Skin epidermis (tissue), 12 donors: ENCODE results near the gene FOXK2.

Experiments
- H3K27ac ChIP-seq, 21 experiments: fragments of 200-600 bp; sonication (generic) in 11 of 21; one replicate each; pipeline ENCODE4 v1.5.0; 2020; ENCODE audit warnings: mild to moderate bottlenecking in 3 of 21, inconsistent platforms in 2 of 21, moderate library complexity in 2 of 21
- H3K4me3 ChIP-seq, 7 experiments: fragments of 200-600 bp; sonication (generic) in 2 of 7; one replicate each; pipeline ENCODE4 v1.5.0; 2020; ENCODE audit warnings: inconsistent platforms in 2 of 7, mild to moderate bottlenecking in 2 of 7, moderate library complexity in 1 of 7

The FOXK2 gene

DNA sequence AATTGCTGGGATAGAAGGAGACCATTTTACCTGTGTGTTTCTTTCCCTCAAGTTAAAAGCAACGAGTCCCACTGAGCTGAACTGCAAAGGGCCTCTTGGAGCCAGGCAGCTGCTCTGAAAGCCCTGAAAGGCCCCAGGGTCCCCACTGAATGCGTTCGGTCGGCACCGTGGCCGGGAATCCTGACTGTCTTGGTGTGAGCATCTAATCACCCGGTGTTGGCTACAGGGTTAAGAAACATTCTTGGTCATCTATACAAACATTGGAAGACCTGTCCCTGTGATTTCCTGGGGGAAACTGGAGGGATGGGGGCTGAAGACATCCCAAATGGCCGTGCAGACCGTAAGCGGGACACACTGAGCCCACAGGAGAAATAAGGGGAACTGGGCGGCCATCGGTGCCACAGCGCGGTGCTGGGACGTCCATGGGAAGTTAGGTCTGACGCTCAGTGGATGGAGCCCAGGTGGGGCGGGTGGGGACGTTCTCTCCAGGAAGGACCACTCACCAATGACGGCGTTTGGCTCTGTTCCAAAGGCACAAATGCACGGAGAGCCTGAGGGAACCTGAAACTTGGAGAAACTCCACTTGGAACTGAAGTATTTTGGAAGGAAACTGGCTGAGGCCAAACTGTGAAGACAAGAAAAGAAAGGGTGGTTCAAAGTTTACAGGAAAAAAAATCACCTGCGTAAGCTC is 96.6 kb downstream of the FOXK2 start:
- Histone ChIP-seq H3K4me3 (no peak overlapping the region), H3K27ac (no peak overlapping the region)

- Histone ChIP-seq H3K27ac (no peak overlapping the region), H3K4me3 (no peak overlapping the region)
Observed at GRCh38 chr17:82619211-82619610, 99.7 kb downstream of the FOXK2 start.

GRCh38 chr17:82619641-82620040 is 100.1 kb downstream of the FOXK2 start:
- H3K27ac ChIP-seq = no peak overlapping the region
- no peak overlapping the region for H3K4me3 ChIP-seq

- Histone ChIP-seq H3K27ac (no peak overlapping the region), H3K4me3 (no peak overlapping the region)
Observed at GRCh38 chr17:82623707-82624106, 104.2 kb downstream of the FOXK2 start.

- peak overlapping the region in 5 of 21 experiments; percentile 10 to 35 (median 17) for H3K27ac ChIP-seq
Observed at GRCh38 chr17:82627405-82627804, 107.9 kb downstream of the FOXK2 start.

GRCh38 chr17:82629748-82630147 is 110.2 kb downstream of the FOXK2 start:
- H3K4me3 ChIP-seq = no peak overlapping the region
- H3K27ac ChIP-seq = no peak overlapping the region

More at GRCh38 chr17:82627405-82627804, 107.9 kb downstream of the FOXK2 start:
- no peak overlapping the region for H3K4me3 ChIP-seq

GRCh38 chr17:82630212-82630611 is 110.7 kb downstream of the FOXK2 start:
- H3K4me3 ChIP-seq = no peak overlapping the region
- H3K27ac ChIP-seq = no peak overlapping the region

GRCh38 chr17:82631544-82631943 is 112.0 kb downstream of the FOXK2 start:
- H3K4me3 ChIP-seq = no peak overlapping the region
- no peak overlapping the region for H3K27ac ChIP-seq

- Histone ChIP-seq H3K27ac (no peak overlapping the region), H3K4me3 (no peak overlapping the region)
Observed at GRCh38 chr17:82632451-82632850, 112.9 kb downstream of the FOXK2 start.

GRCh38 chr17:82633343-82633742 is 113.8 kb downstream of the FOXK2 start:
- Histone ChIP-seq H3K27ac (no peak overlapping the region), H3K4me3 (no peak overlapping the region)

- Histone ChIP-seq H3K4me3 (no peak overlapping the region), H3K27ac (peak overlapping the region in 11 of 21 experiments; percentile 1 to 72 (median 34))
Observed at GRCh38 chr17:82636626-82637598, 117.4 kb downstream of the FOXK2 start.

GRCh38 chr17:82638183-82638773 is 118.7 kb downstream of the FOXK2 start:
- no peak overlapping the region for H3K27ac ChIP-seq
- no peak overlapping the region for H3K4me3 ChIP-seq

DNA sequence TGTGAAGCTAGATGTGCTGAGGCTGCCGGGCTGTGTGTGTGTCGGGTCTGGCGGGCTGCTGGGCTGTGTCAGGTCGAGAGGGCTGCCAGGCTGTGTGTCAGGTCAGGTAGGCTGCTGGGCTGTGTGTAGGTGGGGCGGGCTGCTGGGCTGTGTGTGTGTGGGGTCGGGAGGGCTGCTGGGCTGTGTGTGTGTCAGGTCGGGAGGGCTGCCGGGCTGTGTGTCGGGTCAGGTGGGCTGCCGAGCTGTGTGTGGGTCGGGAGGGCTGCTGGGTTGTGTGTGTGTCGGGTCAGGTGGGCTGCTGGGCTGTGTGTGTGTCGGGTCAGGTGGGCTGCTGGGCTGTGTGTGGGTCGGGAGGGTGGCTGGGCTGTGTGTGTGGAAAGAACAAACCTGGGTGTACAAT is 120.1 kb downstream of the FOXK2 start:
- H3K27ac ChIP-seq = peak overlapping the region in 2 of 21 experiments; percentile 10 to 20
- H3K4me3 ChIP-seq = no peak overlapping the region

DNA sequence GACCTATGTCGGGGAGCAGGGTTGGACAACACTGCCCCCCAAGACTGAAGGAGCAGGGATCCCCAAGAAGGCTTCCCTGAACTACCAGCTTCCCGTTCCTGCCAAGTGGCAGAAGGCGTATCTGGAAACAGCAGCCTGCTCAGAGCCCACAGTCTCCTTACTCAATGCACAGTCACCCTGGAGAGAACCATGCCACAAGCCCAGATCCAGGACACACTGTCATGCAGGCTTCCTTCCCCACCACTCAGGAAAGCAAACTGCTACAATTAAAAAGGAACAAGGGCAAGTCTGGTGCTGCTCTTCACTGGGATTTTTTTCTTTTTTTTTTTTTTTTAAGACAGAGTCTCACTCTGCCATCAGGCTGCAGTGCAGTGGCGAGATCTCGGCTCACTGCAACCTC is 120.5 kb downstream of the FOXK2 start:
- H3K27ac ChIP-seq = peak overlapping the region in 1 of 21 experiments; percentile 20
- H3K4me3 ChIP-seq = no peak overlapping the region

DNA sequence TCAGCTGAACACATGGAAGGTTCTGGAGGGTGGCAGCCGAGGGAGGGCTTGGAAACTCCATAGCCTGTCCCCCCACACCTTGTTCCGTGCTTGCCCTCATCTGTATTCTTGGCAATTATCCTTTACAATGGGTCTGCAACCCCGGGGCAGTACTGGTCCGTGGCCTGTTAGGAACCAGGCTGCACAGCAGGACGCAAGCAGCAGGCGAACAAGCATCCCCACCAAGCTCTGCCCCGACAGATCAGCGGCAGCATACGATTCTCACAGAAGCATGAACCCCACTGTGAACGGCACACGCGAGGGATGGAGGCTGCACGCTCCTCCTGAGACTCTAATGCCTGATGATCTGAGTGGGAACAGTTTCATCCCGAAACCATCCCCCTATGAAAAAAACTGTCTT is 122.5 kb downstream of the FOXK2 start:
- Histone ChIP-seq H3K27ac (no peak overlapping the region), H3K4me3 (no peak overlapping the region)

DNA sequence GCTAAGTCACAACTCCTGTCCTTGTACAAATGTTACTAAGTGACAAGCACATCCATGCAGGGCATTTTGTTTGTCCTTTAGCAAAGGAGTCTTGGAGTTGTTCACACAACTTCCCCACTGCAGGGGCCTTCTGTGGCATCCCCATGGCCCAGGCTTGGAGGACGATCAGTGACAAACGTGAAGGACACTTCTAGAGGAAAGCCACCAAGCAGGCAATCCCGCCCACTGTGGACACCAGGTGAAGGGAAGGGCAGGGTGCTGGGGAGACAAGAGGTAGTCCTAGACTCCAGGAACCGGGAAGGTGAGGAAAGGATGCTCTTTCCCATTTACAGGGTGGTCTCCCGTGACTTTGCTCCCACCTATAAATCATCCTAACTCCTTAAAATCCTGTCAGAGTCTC is 124.6 kb downstream of the FOXK2 start:
- Histone ChIP-seq H3K4me3 (no peak overlapping the region), H3K27ac (no peak overlapping the region)

DNA sequence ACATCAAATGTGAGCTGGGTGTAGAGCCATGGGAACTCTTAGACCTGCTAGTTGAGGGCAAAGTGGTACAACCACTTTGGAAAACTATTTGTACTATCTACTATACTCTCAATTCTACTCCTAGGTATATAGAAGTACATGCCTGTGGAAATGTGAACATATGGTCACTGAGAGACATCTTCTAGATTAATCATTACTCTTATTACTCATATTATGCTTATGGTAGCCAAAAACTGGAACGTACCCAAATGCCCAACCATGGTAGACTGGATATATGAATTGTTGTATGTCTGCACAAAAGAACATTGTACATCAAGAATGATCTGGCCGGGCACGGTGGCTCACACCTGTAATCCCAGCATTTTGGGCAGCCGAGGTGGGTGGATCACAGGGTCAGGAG is 126.0 kb downstream of the FOXK2 start:
- H3K4me3 ChIP-seq = no peak overlapping the region
- H3K27ac ChIP-seq = no peak overlapping the region

DNA sequence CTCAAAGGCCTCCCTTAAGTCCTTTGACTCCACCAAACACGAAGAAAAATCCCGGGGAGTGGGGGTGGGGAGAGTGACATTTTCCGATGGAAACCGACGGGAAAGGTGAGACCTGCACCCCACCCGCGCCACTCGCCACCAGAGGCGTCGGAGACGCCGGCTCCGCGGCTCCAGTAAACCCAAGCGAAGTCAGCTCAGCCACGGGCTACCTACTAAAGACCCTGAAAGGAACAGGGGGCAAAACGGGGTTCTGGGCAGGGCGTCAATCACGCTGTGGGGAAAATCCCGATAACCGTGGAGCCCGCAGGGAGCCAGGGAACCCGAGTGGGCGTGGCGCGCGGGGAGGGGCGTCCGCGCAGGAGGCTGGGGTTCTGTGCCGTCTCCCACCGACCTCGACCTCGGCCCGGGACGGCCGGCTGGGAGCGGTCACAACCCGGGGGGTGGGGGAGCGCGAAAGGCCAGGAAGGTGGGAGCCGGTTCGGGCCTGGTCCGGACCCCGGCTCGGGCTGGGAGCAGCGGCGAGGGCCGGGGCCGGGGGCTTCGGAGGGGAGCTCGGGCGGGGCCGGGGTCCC is 128.1 kb downstream of the FOXK2 start:
- Histone ChIP-seq H3K27ac (peak overlapping the region; percentile 87 to 100 (median 97)), H3K4me3 (peak overlapping the region; percentile 75 to 100 (median 99))

GRCh38 chr17:82648165-82648668 is 128.7 kb downstream of the FOXK2 start, which contains the start of gene WDR45B:
Gene WDR45B (minus strand): TSS chr17:82648444. CDS start chr17:82648340, 104 bp downstream.
- peak within 1 kb of the TSS; percentile 75 to 100 (median 99) for H3K4me3 ChIP-seq

More at GRCh38 chr17:82648165-82648668, 128.7 kb downstream of the FOXK2 start, which contains the start of gene WDR45B:
- H3K27ac ChIP-seq = peak within 1 kb of the TSS; percentile 87 to 100 (median 97)
